HEK293 (cell line): ENCODE results near the gene SLC35E2B.

Source experiments
- CTCF ChIA-PET: fragments of 350-600 bp; formaldehyde crosslinking; extraction: SDS; loops from one replicate; lab custom pipeline; 2021; ENCODE audit warnings: antibody characterized with exemption; lab: Yijun Ruan, JAX
- POLR2A ChIA-PET: fragments of 300-600 bp; formaldehyde crosslinking; extraction: SDS; loops from one replicate; lab custom pipeline; 2020; ENCODE audit warnings: antibody characterized with exemption, inconsistent platforms; lab: Yijun Ruan, JAX
- H3K27ac ChIP-seq: fragments of 200-500 bp; sonication (Bioruptor generic); 2 replicates; pipeline ENCODE4 v1.5.1; 2014; ENCODE audit warnings: low read depth, low read length, control low read depth, inconsistent platforms; ENCODE audit errors: extremely low read depth
- H3K36me3 ChIP-seq, 2 experiments: fragments of 200-500 bp in 1 of 2; sonication (Bioruptor generic) in 1 of 2; 1 replicate in 1 of 2; 2 replicates in 1 of 2; pipeline ENCODE4 v1.5.1; 2014 to 2017; ENCODE audit warnings: inconsistent platforms in 2 of 2, low read length in 2 of 2; ENCODE audit not compliant: control insufficient read depth in 2 of 2, insufficient read depth in 1 of 2
- H3K4me1 ChIP-seq: fragments of 200-500 bp; sonication (Bioruptor generic); 2 replicates; pipeline ENCODE4 v1.5.1; 2014; ENCODE audit warnings: mild to moderate bottlenecking, low read length, inconsistent platforms; ENCODE audit not compliant: control insufficient read depth, insufficient read depth
- H3K4me3 ChIP-seq: 2 replicates; pipeline ENCODE4 v1.5.1; 2011; ENCODE audit warnings: low read depth, mild to moderate bottlenecking, control low read depth, low read length, moderate library complexity
- H3K9me3 ChIP-seq: fragments of 200-500 bp; sonication (Bioruptor generic); 2 replicates; pipeline ENCODE4 v1.5.1; 2014; ENCODE audit warnings: low read depth, low read length, inconsistent platforms; ENCODE audit not compliant: control insufficient read depth, insufficient read depth
- EGR2 ChIP-seq: fragments of 450-650 bp; formaldehyde crosslinking; IDR thresholded peaks from 2 replicates; pipeline ENCODE4 v1.5.1; 2016; ENCODE audit warnings: low read depth, missing biosample characterization, missing genetic modification characterization
- GFI1B ChIP-seq: fragments of 450-650 bp; formaldehyde crosslinking; IDR thresholded peaks from 2 replicates; pipeline ENCODE4 v1.5.1; 2016; ENCODE audit warnings: missing biosample characterization, missing genetic modification characterization
- GLIS1 ChIP-seq: fragments of 450-650 bp; formaldehyde crosslinking; IDR thresholded peaks from 2 replicates; pipeline ENCODE4 v1.5.1; 2016; ENCODE audit warnings: missing biosample characterization, missing genetic modification characterization
- MYNN ChIP-seq: fragments of 450-650 bp; formaldehyde crosslinking; IDR thresholded peaks from 2 replicates; pipeline ENCODE4 v1.5.1; 2016; ENCODE audit warnings: missing biosample characterization, missing genetic modification characterization, borderline replicate concordance
- MZF1 ChIP-seq: fragments of 450-650 bp; formaldehyde crosslinking; IDR thresholded peaks from 2 replicates; pipeline ENCODE4 v1.5.1; 2017; ENCODE audit warnings: missing biosample characterization, missing genetic modification characterization, borderline replicate concordance
- OSR2 ChIP-seq: fragments of 450-650 bp; formaldehyde crosslinking; IDR thresholded peaks from 2 replicates; pipeline ENCODE4 v1.5.1; 2016; ENCODE audit warnings: missing biosample characterization, missing genetic modification characterization
- SCRT1 ChIP-seq: fragments of 450-650 bp; formaldehyde crosslinking; IDR thresholded peaks from 2 replicates; pipeline ENCODE4 v1.5.1; 2016; ENCODE audit warnings: missing biosample characterization, missing genetic modification characterization, borderline replicate concordance
- SETDB1 ChIP-seq: IDR thresholded peaks from one replicate; pipeline ENCODE4 v1.6.1; 2017; ENCODE audit warnings: mild to moderate bottlenecking, low read length, moderate library complexity, mixed read lengths; ENCODE audit not compliant: insufficient read length
- ZFHX2 ChIP-seq: fragments of 450-650 bp; formaldehyde crosslinking; conservative IDR thresholded peaks from 2 replicates; pipeline ENCODE4 v1.5.1; 2016; ENCODE audit warnings: missing biosample characterization, missing genetic modification characterization
- ZFP41 ChIP-seq: fragments of 450-650 bp; formaldehyde crosslinking; IDR thresholded peaks from 2 replicates; pipeline ENCODE4 v1.5.1; 2016; ENCODE audit warnings: missing biosample characterization, missing genetic modification characterization, borderline replicate concordance
- ZNF146 ChIP-seq: fragments of 450-650 bp; formaldehyde crosslinking; IDR thresholded peaks from 2 replicates; pipeline ENCODE4 v1.5.1; 2016; ENCODE audit warnings: missing biosample characterization, missing genetic modification characterization
- ZNF169 ChIP-seq: fragments of 450-650 bp; formaldehyde crosslinking; IDR thresholded peaks from 2 replicates; pipeline ENCODE4 v1.5.1; 2016; ENCODE audit warnings: missing biosample characterization, missing genetic modification characterization
- ZNF184 ChIP-seq: fragments of 450-650 bp; IDR thresholded peaks from 2 replicates; pipeline ENCODE4 v1.5.1; 2018; ENCODE audit warnings: missing biosample characterization, mild to moderate bottlenecking, missing genetic modification characterization
- ZNF23 ChIP-seq: fragments of 450-650 bp; formaldehyde crosslinking; IDR thresholded peaks from 2 replicates; pipeline ENCODE4 v1.5.1; 2016; ENCODE audit warnings: missing biosample characterization, missing genetic modification characterization, borderline replicate concordance
- ZNF341 ChIP-seq: fragments of 450-650 bp; formaldehyde crosslinking; IDR thresholded peaks from 2 replicates; pipeline ENCODE4; 2016; ENCODE audit warnings: low read depth, missing biosample characterization, missing genetic modification characterization
- ZNF394 ChIP-seq: fragments of 450-650 bp; formaldehyde crosslinking; IDR thresholded peaks from 2 replicates; pipeline ENCODE4 v1.5.1; 2016; ENCODE audit warnings: missing biosample characterization, missing genetic modification characterization, mild to moderate bottlenecking, moderate library complexity, borderline replicate concordance
- ZNF501 ChIP-seq: fragments of 450-650 bp; formaldehyde crosslinking; IDR thresholded peaks from 2 replicates; pipeline ENCODE4 v1.5.1; 2016; ENCODE audit warnings: missing biosample characterization, missing genetic modification characterization
- ZNF529 ChIP-seq: fragments of 450-650 bp; formaldehyde crosslinking; IDR thresholded peaks from 2 replicates; pipeline ENCODE4 v1.5.1; 2017; ENCODE audit warnings: missing genetic modification characterization, missing biosample characterization; ENCODE audit not compliant: insufficient replicate concordance
- ZNF600 ChIP-seq: fragments of 450-650 bp; formaldehyde crosslinking; IDR thresholded peaks from 2 replicates; pipeline ENCODE4 v1.5.1; 2016; ENCODE audit warnings: missing biosample characterization, missing genetic modification characterization
- ZNF677 ChIP-seq: fragments of 450-650 bp; IDR thresholded peaks from 2 replicates; pipeline ENCODE4 v1.5.0; 2018; ENCODE audit warnings: missing biosample characterization, mild to moderate bottlenecking, missing genetic modification characterization, moderate library complexity
- ZNF76 ChIP-seq: fragments of 450-650 bp; formaldehyde crosslinking; IDR thresholded peaks from 2 replicates; pipeline ENCODE4; 2016; ENCODE audit warnings: low read depth, missing biosample characterization, missing genetic modification characterization, borderline replicate concordance
- ZNF777 ChIP-seq: fragments of 450-650 bp; formaldehyde crosslinking; IDR thresholded peaks from 2 replicates; pipeline ENCODE4 v1.5.1; 2017; ENCODE audit warnings: missing biosample characterization, missing genetic modification characterization, borderline replicate concordance
- ZNF792 ChIP-seq: fragments of 450-650 bp; formaldehyde crosslinking; IDR thresholded peaks from 2 replicates; pipeline ENCODE4 v1.5.1; 2016; ENCODE audit warnings: missing biosample characterization, missing genetic modification characterization
- TF ChIP-seq, protein P1 (sequence below): fragments of 450-650 bp; formaldehyde crosslinking; IDR thresholded peaks from 2 replicates; pipeline ENCODE4 v1.5.1; 2016; ENCODE audit warnings: missing biosample characterization, missing genetic modification characterization
- TF ChIP-seq, protein P2 (sequence below): fragments of 450-650 bp; formaldehyde crosslinking; IDR thresholded peaks from 2 replicates; pipeline ENCODE4 v1.5.1; 2017; ENCODE audit warnings: missing biosample characterization, missing genetic modification characterization
- TF ChIP-seq, protein P3 (sequence below): fragments of 450-650 bp; formaldehyde crosslinking; IDR thresholded peaks from 2 replicates; pipeline ENCODE4 v1.5.1; 2016; ENCODE audit warnings: missing biosample characterization, missing genetic modification characterization
- TF ChIP-seq, protein P4 (sequence below): fragments of 450-650 bp; formaldehyde crosslinking; IDR thresholded peaks from 2 replicates; pipeline ENCODE4 v1.5.1; 2016; ENCODE audit warnings: missing biosample characterization, missing genetic modification characterization

Gene SLC35E2B

DNA sequence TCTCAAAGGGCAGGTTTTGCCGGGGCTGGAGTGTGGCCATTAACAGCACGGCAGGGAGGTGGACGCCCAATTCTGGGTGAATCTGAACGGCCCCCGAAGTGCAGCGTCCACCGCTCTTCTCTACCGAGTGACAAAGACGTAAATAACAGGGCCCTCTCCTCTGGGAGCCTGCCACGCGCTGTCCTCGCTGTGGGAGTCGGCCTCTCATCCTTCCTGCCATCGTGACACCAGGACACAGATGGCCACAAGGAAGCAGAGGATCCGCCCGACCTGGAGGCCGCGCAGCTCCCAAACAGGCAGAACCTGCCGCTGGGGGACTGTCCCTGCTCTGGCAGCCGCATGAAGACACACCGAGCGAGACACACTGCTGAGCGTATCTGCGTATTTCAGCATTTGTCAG is 21.7 kb downstream of the SLC35E2B start:
- Histone ChIP-seq H3K9me3 (no peaks in the 10 kb centered on the region), H3K27ac (no peak overlapping the region), H3K4me3 (no peak overlapping the region), H3K36me3 (peaks cover 6 to 56% of the 10 kb centered on the region in 2 experiments), H3K4me1 (no peaks in the 10 kb centered on the region)
- no peak for TF ChIP-seq EGR2 (tag by site-specific recombination)
- TF ChIP-seq ZNF600 (tag by site-specific recombination), result 0 out of 2 replicates have a peak, but pooled peaks have one; percentile 10
- POLR2A ChIA-PET, result no interaction called here
- CTCF ChIA-PET, result interaction anchor here (0.6 kb wide), 1 partner anchor 88 kb away, joined by 3 read pairs; no protein-coding TSS in a partner anchor

DNA sequence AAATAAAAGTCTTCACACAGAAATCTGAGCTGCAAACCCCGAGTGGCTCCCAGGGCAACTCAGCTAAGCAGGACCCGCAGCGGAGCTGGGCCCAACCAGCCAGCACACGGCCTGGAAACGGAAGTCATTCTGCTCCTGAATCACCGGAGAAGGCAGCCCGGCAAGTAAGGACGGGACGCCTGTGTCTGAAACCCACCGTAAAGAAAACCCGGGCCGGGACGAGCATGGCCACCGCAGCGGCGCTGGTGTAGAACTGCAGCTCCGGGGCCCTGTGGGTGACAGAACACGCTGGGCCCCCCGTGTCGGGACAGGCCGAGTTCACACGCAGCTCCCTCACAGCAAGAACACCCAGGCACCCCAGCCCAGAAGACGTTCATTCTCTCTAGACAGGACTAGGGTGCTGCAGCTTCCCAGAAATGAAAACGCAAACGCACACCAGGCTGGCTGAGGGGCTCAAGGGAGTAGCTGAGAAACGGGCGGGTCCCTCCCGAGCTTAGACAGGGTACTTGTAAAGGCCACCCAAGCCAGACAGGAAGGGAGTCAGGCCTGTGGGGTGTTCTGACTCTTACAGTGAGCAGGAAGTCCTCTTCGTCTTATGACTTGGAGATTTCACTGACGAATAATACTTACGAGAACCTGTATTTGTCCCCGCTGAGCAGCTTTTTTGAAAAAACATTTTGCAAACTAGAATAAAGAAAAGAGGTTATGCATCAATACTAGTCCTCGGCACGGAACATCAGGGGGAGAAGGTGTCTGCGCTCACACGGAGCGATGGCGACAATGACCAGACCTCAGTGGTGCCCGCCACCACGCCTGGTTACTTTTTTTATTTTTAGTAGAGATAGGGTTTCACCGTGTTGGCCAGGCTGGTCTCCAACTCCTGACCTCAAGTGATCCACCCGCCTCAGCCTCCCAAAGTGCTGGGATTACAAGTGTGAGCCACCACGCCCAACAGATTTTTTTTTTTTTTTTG is 22.8 kb downstream of the SLC35E2B start:
- ChIA-PET CTCF (no interaction called here), POLR2A (no interaction called here)
- Histone ChIP-seq H3K36me3 (peaks cover 12 to 68% of the 10 kb centered on the region in 2 experiments), H3K27ac (no peak overlapping the region), H3K9me3 (no peaks in the 10 kb centered on the region), H3K4me3 (no peak overlapping the region), H3K4me1 (no peaks in the 10 kb centered on the region)
- no peak for TF ChIP-seq ZFP41 (tag by site-specific recombination)
- peak; percentile 79; the same call in 1 of the 2 replicates for TF ChIP-seq ZNF394 (tag by site-specific recombination)

DNA sequence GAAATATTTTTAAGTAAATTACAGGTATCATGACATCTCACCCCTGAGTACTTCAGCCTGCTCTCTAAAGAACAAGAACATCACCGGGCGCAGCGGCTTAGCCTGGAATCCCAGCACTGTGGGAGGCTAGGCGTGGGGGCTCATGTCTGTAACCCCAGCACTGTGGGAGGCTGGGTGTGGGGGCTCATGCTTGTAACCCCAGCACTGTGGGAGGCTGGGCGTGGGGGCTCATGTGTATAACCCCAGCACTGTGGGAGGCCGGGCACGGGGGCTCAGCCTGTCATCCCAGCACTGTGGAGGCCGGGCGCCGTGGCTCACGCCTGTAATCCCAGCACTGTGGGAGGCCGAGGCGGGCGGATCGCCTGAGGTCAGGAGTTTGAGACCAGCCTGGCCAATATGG is 26.1 kb downstream of the SLC35E2B start:
- H3K27ac ChIP-seq, result no peak overlapping the region
- no peaks in the 10 kb centered on the region for H3K9me3 ChIP-seq
- H3K36me3 ChIP-seq, result peaks cover 12 to 53% of the 10 kb centered on the region in 2 experiments
- ChIA-PET CTCF (interaction anchor here (1.0 to 1.2 kb wide), 2 partner anchors 10 to 112 kb away, joined by 3 read pairs; no protein-coding TSS in a partner anchor), POLR2A (no interaction called here)
- no peak overlapping the region for H3K4me3 ChIP-seq
- no peaks in the 10 kb centered on the region for H3K4me1 ChIP-seq
- TF ChIP-seq ZNF169 (tag by site-specific recombination) (no peak), ZNF677 (no peak), ZNF777 (no peak), GLIS1 (tag by site-specific recombination) (peak; percentile 92), ZFHX2 (tag by site-specific recombination) (peak; percentile 81), ZNF76 (tag by site-specific recombination) (no peak), SETDB1 (no peak), EGR2 (tag by site-specific recombination) (peak; percentile 91), MYNN (tag by site-specific recombination) (no peak), ZNF341 (tag by site-specific recombination) (no peak), ZNF501 (tag by site-specific recombination) (no peak), ZNF184 (tag by site-specific recombination) (no peak), ZNF792 (tag by site-specific recombination) (no peak), ZNF529 (no peak), ZNF146 (no peak), SCRT1 (tag by site-specific recombination) (no peak), OSR2 (tag by site-specific recombination) (no peak), ZNF23 (tag by site-specific recombination) (no peak), GFI1B (tag by site-specific recombination) (no peak), MZF1 (tag by site-specific recombination) (no peak)
- TF ChIP-seq, protein P1, sequence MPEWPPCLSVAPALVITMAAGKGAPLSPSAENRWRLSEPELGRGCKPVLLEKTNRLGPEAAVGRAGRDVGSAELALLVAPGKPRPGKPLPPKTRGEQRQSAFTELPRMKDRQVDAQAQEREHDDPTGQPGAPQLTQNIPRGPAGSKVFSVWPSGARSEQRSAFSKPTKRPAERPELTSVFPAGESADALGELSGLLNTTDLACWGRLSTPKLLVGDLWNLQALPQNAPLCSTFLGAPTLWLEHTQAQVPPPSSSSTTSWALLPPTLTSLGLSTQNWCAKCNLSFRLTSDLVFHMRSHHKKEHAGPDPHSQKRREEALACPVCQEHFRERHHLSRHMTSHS (tag by site-specific recombination), result no peak
- TF ChIP-seq, protein P2, sequence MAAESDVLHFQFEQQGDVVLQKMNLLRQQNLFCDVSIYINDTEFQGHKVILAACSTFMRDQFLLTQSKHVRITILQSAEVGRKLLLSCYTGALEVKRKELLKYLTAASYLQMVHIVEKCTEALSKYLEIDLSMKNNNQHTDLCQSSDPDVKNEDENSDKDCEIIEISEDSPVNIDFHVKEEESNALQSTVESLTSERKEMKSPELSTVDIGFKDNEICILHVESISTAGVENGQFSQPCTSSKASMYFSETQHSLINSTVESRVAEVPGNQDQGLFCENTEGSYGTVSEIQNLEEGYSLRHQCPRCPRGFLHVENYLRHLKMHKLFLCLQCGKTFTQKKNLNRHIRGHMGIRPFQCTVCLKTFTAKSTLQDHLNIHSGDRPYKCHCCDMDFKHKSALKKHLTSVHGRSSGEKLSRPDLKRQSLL (tag by site-specific recombination), result no peak
- TF ChIP-seq, protein P3, sequence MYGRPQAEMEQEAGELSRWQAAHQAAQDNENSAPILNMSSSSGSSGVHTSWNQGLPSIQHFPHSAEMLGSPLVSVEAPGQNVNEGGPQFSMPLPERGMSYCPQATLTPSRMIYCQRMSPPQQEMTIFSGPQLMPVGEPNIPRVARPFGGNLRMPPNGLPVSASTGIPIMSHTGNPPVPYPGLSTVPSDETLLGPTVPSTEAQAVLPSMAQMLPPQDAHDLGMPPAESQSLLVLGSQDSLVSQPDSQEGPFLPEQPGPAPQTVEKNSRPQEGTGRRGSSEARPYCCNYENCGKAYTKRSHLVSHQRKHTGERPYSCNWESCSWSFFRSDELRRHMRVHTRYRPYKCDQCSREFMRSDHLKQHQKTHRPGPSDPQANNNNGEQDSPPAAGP (tag by site-specific recombination), result no peak
- TF ChIP-seq, protein P4, sequence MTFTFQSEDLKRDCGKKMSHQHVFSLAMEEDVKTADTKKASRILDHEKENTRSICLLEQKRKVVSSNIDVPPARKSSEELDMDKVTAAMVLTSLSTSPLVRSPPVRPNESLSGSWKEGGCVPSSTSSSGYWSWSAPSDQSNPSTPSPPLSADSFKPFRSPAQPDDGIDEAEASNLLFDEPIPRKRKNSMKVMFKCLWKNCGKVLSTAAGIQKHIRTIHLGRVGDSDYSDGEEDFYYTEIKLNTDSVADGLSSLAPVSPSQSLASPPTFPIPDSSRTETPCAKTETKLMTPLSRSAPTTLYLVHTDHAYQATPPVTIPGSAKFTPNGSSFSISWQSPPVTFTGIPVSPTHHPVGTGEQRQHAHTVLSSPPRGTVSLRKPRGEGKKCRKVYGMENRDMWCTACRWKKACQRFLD (tag by site-specific recombination), result no peak
